Activated CD4-positive, CD25-positive, alpha-beta regulatory T cell (primary cell): Measurements from ENCODE around the gene SPA17.
A peak's percentile ranks its signal among the peaks of the same experiment; 100 is the strongest.

Experiments used
- DNase-seq, 4 experiments: peaks; one replicate each; lab custom pipeline; 2025; lab: John Stamatoyannopoulos, UW

The SPA17 gene

GRCh38 chr11:124673333-124674167 is at the start of gene SPA17, which contains the start of gene SIAE:
TSS of gene SPA17 (plus strand) at chr11:124673904. CDS start at chr11:124675265, 1,361 bp downstream.
TSS of gene SIAE (minus strand) at chr11:124673739. CDS start at chr11:124673708, 31 bp downstream.
- peak; percentile 56 to 72 (median 70) for DNase-seq

- DNase-seq = no peak
Measured at GRCh38 chr11:124625504-124626168, 48.1 kb upstream of the SPA17 start.

GRCh38 chr11:124627546-124627945 is 46.2 kb upstream of the SPA17 start:
- DNase-seq = no peak

- no peak for DNase-seq
Measured at GRCh38 chr11:124629961-124630360, 43.7 kb upstream of the SPA17 start.

GRCh38 chr11:124633355-124633754 is 40.3 kb upstream of the SPA17 start:
- no peak for DNase-seq

- no peak for DNase-seq
Measured at GRCh38 chr11:124635932-124636331, 37.8 kb upstream of the SPA17 start.

GRCh38 chr11:124638500-124638899 is 35.2 kb upstream of the SPA17 start:
- no peak for DNase-seq

- DNase-seq = no peak
Measured at GRCh38 chr11:124639186-124639585, 34.5 kb upstream of the SPA17 start.

GRCh38 chr11:124640666-124641065 is 33.0 kb upstream of the SPA17 start:
- DNase-seq = no peak

- no peak for DNase-seq
Measured at GRCh38 chr11:124642628-124643027, 31.1 kb upstream of the SPA17 start.

- DNase-seq = no peak
Measured at GRCh38 chr11:124643042-124643604, 30.6 kb upstream of the SPA17 start.

- DNase-seq = no peak
Measured at GRCh38 chr11:124643605-124644425, 29.9 kb upstream of the SPA17 start.

GRCh38 chr11:124644426-124645280 is 29.1 kb upstream of the SPA17 start:
- no peak for DNase-seq

- no peak for DNase-seq
Measured at GRCh38 chr11:124646148-124646547, 27.6 kb upstream of the SPA17 start.

- DNase-seq = no peak
Measured at GRCh38 chr11:124648610-124649009, 25.1 kb upstream of the SPA17 start.

- no peak for DNase-seq
Measured at GRCh38 chr11:124656774-124657630, 16.7 kb upstream of the SPA17 start.

- no peak for DNase-seq
Measured at GRCh38 chr11:124657904-124658303, 15.8 kb upstream of the SPA17 start.

- DNase-seq = no peak
Measured at GRCh38 chr11:124658501-124658900, 15.2 kb upstream of the SPA17 start.

GRCh38 chr11:124658986-124659385 is 14.7 kb upstream of the SPA17 start:
- no peak for DNase-seq

- DNase-seq = no peak
Measured at GRCh38 chr11:124661553-124661952, 12.2 kb upstream of the SPA17 start.
